Measurements from ENCODE around the gene TMEM151B. TPM values are rescaled to one million over a fixed set of nuclear protein-coding genes. Genes with fewer than 3 reads are reported as not detected.

The TMEM151B gene
- total and polyA plus RNA-seq, 2 of the 13 experiments (the other 11 are each of a cell fraction or from before 2014, with no cell fraction given): not detected

- no peak overlapping the region for H2AFZ ChIP-seq (ENCODE audit: low read length)
- 11% methylated on average over 4 of the region's 4 CpGs for WGBS (ENCODE audit: low lambda C conversion rate)
- H3K9ac ChIP-seq (ENCODE audit: insufficient read depth, low read depth, low read length): no peak overlapping the region
- FAIRE-seq (no peak), DNase-seq (ENCODE audit: low spot score) (no peak), ATAC-seq (no peak)
- H4K20me1 ChIP-seq (ENCODE audit: insufficient read depth, low read length): no peaks in the 10 kb centered on the region
- no peak overlapping the region for H3K4me2 ChIP-seq (ENCODE audit: low read depth, low read length)
- BruUV-seq (replicated peaks): no TSS peak
- no peak overlapping the region for H3K4me3 ChIP-seq (replicated peaks in 1 of 3; ENCODE audit: insufficient read depth in 1 of 3, low read depth in 2 of 3, low read length in 3 of 3)
- intact Hi-C loops (cut with micrococcal nuclease; ENCODE audit: unreplicated experiment) (no loop called here), in situ Hi-C loops (cut with HindIII; ENCODE audit: extremely low pct_ligation_motif_present, low pct_unique_long_range_greater_than_20kb) (no loop called here)
- no peaks in the 10 kb centered on the region for H3K79me2 ChIP-seq (ENCODE audit: insufficient read depth, low read length)
- ChIA-PET POLR2A (no interaction called here), CTCF (ENCODE audit: low intra/inter-chr PET ratio, low total read pairs) (no interaction called here)
- TF ChIP-seq ZFP37 (CRISPR knock-in tag; IDR thresholded peaks at IDR 0.05; ENCODE audit: borderline replicate concordance) (no peak), ETS1 (CRISPR knock-in tag; IDR thresholded peaks at IDR 0.05) (no peak), FOXP4 (CRISPR knock-in tag; IDR thresholded peaks at IDR 0.05) (no peak), TFDP1 (CRISPR knock-in tag; IDR thresholded peaks at IDR 0.05; ENCODE audit: borderline replicate concordance) (no peak), PCBP2 (optimal IDR thresholded peaks at IDR 0.05; ENCODE audit: low read depth, low read length, poor library complexity, severe bottlenecking) (no peak), KAT2B (IDR thresholded peaks at IDR 0.05; ENCODE audit: borderline replicate concordance, low read depth, low read length) (no peak), ZNF766 (CRISPR knock-in tag; IDR thresholded peaks at IDR 0.05; ENCODE audit: borderline replicate concordance) (no peak), ZBTB1 (CRISPR knock-in tag; IDR thresholded peaks at IDR 0.05; ENCODE audit: borderline replicate concordance) (no peak), TAF1 (CRISPR knock-in tag; IDR thresholded peaks at IDR 0.05) (no peak), HHEX (CRISPR knock-in tag; IDR thresholded peaks at IDR 0.05) (no peak), ZNF496 (CRISPR knock-in tag; IDR thresholded peaks at IDR 0.05; ENCODE audit: insufficient replicate concordance) (no peak), ZNF775 (CRISPR knock-in tag; IDR thresholded peaks at IDR 0.05; ENCODE audit: borderline replicate concordance) (no peak), SIX1 (CRISPR knock-in tag; IDR thresholded peaks at IDR 0.05; ENCODE audit: borderline replicate concordance) (no peak), RARA (CRISPR knock-in tag; IDR thresholded peaks at IDR 0.05) (no peak)
- H3K27me3 ChIP-seq (ENCODE audit: control insufficient read depth in 1 of 2, insufficient read depth in 2 of 2, low read length in 2 of 2): 0 out of 5 replicates have a peak, but pooled peaks cover 0 to 3% of the 10 kb centered on the region in 2 experiments
- H3K27ac ChIP-seq (ENCODE audit: extremely low read length, insufficient read depth, low read length): no peak overlapping the region
- peaks cover 2% of the 10 kb centered on the region for H3K4me1 ChIP-seq (ENCODE audit: insufficient read depth, low read length)
- no peaks in the 10 kb centered on the region for H3K36me3 ChIP-seq (replicated peaks in 1 of 2; ENCODE audit: control insufficient read depth in 1 of 2, insufficient read depth in 2 of 2, low read length in 2 of 2)
- H3K9me3 ChIP-seq (ENCODE audit: low read length): no peaks in the 10 kb centered on the region
Observed at GRCh38 chr6:44355640-44356039, 85.4 kb downstream of the TMEM151B start.

Data from HepG2 (cell line).